ENCODE results near the gene RAVER2.
"Not testable (repeated sequence)": the region's sequence is repeated elsewhere in the genome, so short reads cannot be mapped to it uniquely, and the experiment has no call there.

RAVER2 gene, protein sequence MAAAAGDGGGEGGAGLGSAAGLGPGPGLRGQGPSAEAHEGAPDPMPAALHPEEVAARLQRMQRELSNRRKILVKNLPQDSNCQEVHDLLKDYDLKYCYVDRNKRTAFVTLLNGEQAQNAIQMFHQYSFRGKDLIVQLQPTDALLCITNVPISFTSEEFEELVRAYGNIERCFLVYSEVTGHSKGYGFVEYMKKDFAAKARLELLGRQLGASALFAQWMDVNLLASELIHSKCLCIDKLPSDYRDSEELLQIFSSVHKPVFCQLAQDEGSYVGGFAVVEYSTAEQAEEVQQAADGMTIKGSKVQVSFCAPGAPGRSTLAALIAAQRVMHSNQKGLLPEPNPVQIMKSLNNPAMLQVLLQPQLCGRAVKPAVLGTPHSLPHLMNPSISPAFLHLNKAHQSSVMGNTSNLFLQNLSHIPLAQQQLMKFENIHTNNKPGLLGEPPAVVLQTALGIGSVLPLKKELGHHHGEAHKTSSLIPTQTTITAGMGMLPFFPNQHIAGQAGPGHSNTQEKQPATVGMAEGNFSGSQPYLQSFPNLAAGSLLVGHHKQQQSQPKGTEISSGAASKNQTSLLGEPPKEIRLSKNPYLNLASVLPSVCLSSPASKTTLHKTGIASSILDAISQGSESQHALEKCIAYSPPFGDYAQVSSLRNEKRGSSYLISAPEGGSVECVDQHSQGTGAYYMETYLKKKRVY

DNA sequence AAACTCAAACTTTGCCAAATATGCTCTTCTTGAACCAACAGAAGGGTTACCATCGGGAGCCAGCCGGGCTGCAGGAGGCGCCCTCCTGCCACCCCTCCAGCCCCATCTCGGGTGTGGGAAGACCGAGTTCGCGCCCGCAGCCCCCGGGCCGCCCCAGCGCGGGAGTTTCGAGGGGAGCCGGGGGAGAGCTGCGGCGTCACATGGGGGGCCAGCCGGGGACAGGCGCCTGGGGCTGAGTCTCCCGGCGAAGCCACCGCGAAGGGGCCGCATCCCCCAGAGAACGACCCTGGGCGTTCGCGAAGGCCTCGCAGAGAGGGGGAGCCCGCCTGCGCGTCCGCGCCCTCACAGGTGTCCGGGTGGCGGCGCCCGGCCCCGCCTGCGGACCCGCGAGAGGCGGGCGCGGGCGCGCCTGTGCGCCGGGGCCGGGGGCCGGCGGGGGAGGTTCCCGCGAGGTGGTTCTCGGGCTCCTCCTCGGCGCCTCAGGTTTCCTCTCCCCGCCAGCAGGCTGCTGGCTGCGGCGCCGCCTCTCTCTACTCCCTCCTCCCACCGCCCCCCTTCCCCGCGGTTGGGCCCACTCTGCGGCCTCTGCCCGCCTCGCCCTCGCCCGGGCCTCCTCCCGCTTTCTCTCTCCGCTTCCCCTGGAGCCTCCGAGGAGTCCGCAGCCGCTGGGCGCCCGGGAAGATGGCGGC lies at the start of gene RAVER2:
Gene RAVER2 (plus strand): TSS at position 584 of the 689 bp plus-strand sequence. CDS start 98 bp downstream, at position 682.
- DNase-seq, result peak; percentile 22 to 35

DNA sequence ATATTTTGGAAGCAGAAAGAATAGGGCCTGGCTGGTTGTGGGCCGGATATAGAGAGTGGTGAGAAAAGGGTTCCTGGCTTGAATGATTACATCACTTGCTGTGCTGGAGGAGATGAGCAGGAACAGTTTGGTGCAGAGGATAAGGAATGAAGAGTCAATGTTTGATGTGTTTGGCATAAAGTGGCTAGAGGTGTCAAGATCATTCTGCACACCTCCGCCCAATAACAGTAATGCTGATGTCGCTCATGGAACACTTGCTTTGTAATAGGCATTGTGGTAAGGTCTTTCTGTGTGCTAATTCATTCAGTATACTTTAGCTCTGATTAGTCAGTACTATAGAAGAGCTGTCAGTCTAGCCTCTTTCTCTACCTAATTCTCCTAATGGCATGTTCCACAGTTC lies 48.0 kb upstream of the RAVER2 start:
- no peak for DNase-seq

GRCh38 chr1:64699327-64699726 lies 45.5 kb upstream of the RAVER2 start:
- no peak for DNase-seq

DNA sequence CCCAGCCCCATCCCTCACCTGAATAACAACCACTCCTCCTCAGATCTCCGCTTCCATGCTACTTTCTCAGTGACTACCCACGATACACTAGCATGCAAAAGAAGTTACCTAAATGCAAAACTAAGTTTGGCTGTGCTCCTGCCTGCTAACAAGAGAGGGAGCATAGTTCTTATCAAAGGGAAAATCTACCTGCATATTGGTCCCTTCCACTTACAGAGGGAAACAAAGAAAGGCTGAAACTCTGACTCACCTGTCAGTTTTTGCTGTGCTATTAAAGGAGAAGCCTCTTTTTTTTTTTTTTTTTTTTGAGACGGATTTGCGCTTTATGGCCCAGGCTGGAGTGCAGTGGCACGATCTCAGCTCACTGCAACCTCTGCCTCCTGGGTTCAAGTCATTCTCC lies 43.8 kb upstream of the RAVER2 start:
- no peak for DNase-seq

GRCh38 chr1:64701886-64702285 lies 43.0 kb upstream of the RAVER2 start:
- no peak for DNase-seq

DNA sequence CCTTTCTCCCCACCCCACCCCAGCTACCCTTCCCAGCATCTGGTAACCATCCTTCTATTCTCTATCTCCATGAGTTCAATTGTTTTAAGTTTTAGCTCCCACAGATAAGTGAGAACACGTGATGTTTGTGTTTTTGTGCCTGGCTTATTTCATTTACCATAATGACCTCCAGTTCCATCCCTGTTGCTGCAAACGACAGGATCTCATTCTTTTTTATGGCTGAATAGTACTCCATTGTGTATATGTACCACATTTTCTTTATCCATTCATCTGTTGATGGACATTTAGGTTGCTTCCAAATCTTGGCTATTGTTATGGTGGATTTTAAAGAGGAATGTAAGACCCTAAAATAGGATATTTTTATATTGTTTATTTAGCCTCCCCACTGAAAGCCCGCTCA lies 42.2 kb upstream of the RAVER2 start:
- not testable (repeated sequence) for DNase-seq

- DNase-seq, result no peak
These were observed 41.3 kb upstream of the RAVER2 start for GRCh38 chr1:64703600-64703999.

GRCh38 chr1:64705591-64705990 lies 39.3 kb upstream of the RAVER2 start:
- DNase-seq, result no peak

GRCh38 chr1:64711266-64711665 lies 33.6 kb upstream of the RAVER2 start:
- DNase-seq, result no peak

DNA sequence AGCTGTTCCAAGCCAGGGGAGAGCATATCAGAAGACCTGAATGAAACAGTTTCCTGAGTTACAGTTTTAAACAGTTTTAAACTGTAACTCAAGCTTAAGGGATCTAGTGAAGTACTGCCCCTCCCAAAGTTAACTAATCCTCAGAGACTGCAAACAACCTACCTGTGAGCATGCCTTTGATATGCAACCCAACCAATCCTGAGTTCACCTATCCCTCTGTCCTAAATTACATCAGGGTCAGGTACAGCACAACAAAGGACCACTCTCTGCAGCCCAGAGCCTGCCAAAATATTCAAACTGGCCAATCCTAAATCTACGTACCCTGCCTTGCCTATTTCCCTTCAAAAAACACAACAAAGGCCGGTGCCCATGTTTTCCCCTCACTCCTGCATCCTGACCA lies 32.8 kb upstream of the RAVER2 start:
- DNase-seq, result no peak

DNA sequence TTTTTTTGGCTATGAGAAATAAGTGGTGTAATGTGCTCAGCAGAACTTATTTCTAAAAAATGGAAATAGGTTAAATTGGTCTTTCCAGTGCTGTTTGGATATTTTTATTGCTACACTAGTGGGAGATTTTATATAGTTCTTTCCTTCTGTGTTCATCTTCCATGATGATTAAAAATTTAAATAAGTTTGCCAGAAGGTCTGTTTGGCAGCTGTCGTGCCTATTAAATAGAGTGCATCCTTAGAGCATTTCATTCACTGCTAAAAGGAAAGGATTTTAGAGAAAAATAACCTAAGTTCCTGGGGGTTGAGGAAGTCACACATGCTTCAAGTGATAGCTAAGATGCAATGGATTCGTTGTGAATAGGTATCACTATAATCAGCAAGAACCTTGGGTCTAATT lies 29.7 kb upstream of the RAVER2 start:
- no peak for DNase-seq

DNA sequence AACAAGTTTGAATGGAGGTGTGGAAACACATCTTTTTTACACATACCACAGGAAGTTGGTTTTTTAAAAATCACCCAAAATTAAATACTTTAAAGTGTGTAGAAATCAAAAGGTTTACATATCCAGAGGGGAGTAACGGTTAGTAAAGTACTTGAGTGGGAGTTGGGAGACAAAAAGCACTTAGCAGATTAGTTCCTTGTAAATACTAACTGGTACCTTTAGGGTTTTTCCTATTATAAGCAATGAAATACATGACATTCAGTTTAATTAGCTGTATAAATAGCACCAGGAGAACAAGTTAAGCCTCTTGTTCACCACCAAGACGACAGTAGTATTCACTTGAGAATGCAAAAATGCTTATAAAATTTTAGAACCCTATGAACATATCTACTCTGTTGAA lies 23.7 kb upstream of the RAVER2 start:
- DNase-seq, result no peak

DNA sequence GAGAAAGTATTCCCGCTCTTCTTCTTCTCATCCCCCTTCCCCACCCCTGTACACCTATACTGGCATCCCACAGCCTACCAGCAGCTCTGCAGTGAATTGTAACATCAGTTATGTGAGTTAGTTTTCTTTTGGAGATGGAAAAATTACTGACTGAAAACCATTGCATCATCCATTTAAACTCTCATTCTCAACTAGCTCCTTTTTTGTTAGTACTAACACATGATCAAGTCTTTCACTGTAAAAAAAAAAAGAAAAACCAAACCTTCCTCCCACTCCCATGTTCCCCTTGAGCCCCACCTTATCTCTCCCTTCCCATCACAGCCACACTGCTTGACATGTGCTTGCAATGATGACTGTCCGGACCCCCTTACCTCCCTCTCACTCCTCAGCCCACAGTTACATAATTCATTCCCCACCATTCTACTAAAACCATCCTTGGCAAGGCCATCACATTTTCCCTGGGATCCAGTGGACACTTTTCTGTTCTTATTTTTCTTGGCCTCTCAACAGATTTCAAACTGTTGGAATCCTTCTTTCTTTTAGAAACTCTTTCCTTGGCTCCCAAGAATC lies 23.2 kb upstream of the RAVER2 start:
- DNase-seq, result no peak

- DNase-seq, result no peak
These were observed 17.0 kb upstream of the RAVER2 start for GRCh38 chr1:64727861-64728260.

GRCh38 chr1:64733581-64734286 lies 11.1 kb upstream of the RAVER2 start:
- no peak for DNase-seq

DNA sequence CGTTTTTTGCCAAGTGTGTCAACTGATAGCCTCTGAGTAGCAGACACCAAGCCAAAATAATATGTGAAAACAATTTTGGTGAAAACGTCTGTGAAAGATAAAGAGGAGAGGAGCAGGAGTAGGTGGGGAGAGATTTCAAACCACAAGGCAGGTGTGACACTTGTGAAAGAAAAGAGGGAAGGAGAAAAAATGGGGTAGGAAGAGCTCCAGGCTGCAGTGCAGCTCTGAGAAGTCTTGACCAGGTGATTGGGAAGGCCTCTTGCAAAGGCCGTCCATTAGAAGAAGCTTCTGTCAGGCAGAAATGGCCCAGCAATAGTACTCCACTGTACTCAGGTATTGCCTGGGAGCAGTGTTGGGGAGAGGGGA lies 10.6 kb upstream of the RAVER2 start:
- no peak for DNase-seq

- not testable (repeated sequence) for DNase-seq
These were observed 4.2 kb upstream of the RAVER2 start for GRCh38 chr1:64740687-64741086.

- DNase-seq, result no peak
These were observed 852 bp upstream of the RAVER2 start for GRCh38 chr1:64743954-64744491.

GRCh38 chr1:64745181-64745985 lies 508 bp downstream of the RAVER2 start:
- peak in 1 of 2 donors; percentile 26 for DNase-seq

DNA sequence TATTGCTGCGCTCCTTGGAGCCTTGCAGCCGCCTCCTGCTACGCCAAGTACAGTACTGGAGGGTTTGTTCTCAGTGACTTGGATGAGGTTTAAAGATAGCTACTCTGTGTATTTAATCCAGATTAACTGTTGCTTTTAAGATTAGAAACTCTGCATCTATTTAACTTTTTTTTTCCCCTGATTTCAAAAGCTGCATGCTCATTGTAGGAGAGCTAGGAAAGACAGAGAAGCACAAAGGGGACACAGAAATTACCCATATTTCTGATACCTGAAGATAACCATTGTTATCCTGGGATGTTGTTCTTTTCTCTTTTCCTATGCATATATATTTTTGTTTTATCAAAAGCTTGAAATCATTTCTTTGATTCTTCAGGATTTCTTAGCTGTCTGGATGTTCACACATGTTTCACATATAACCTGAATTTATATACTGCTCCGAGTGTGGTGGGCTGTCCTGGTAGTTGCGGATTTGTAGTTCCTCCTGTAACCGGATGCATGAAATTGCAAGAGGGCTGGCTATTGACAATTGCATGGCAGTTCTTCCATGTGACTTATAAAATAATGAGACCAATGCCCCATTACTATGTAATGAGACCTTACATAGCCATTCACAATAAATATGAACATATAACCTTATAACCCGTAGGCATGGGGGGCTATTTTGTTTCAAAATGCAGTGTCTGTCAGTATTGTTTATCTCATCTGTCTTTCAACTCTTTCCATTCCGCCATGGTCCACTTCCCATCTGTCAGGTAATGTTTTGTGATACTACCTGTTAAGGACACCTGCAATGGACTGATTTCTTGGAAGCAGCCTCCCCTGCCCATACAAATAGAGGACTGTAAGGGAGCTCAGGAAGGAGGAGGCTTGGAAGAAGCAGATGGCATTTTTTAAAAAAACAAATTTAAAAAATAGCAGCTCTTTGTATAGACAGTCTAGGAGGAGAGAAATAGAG lies 1.4 kb downstream of the RAVER2 start:
- peak in 1 of 2 donors; percentile 44 for DNase-seq
